GM21526 (cell line): ENCODE results near the gene RPL26.
A peak's percentile ranks its signal among the peaks of the same experiment; 100 is the strongest.

ENCODE experiments used
- ATAC-seq: cut with Tn5 transposase; IDR thresholded peaks from one replicate; pipeline ENCODE4 v1.9.1; 2021; ENCODE audit warnings: moderate library complexity; ENCODE audit not compliant: unreplicated experiment, low FRiP score

The RPL26 gene

DNA sequence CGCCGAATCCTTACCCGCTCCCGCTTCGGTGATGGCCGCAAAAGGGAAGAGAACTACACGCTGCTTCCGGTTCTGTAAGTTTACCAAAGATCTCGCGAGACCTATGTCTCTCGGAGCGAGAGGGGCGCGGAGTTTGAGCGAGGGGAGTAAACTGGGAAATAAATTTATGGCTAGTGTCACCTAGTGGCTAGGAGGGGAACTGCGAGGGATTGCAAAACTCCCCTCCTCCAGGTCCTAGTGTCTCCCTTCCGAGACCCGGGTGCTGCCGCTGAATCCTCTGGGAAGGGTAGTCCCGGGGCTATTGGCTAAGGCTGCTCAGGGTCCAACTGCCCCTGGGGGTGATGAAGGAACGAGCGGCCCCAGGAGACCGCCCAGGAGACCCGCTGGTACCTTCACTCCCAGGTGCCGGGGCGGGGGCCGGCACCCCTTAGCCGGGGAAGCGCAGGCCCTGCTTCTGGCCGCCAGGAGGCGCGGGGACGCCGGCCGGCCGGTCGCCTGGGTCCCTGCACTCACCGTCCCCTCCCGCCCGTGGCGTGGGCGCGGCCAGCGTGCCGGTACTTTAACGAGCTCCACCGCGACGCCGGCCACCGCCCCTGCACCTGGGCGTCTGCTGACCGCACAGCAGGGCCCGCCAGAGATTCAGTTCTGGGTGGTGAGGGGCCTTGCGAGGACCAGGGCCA is at the start of gene RPL26:
RPL26 (minus strand) TSS at position 51 of the 680 bp plus-strand sequence. CDS start 883 bp downstream, outside the sequence.
- ATAC-seq = peak; percentile 82

DNA sequence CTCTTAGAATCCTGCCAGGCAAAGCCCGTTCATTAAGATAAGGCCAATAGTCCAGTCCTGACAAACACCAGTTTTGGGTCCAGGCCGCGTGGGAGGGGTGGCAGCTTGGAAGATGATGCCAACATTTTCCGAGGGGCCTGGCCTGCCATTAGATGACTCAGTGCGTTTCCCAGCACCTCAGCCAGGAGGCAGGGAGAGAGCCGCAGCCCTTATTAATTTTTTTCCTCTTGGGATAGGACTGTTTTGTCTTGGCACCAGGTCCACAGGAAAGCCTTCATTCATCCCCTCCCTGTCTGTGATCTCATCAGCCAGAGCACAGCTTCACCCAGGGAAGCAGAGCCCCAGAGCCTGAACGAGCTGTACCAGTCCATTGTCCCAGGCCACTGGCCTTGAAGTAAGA is 48.0 kb upstream of the RPL26 start:
- no peak for ATAC-seq

DNA sequence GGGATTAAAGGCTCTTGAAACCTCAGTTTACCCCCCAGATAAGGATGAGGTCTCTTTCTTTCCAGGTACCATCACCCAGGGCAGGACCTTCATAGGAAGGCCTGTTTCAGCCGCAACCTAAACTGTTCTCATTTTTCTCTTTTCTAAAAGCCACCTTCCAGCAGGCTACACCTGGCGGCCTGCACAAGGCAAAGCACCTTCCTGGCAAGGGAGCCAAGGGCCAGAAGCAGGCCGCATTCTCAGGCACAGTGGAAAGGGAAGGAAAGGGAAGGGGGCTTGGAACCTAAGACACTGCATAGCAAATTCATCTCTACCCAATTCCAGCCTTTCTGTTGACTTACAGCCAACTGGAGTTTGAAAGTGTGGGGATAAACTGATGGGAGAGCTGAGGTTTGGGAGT is 43.8 kb upstream of the RPL26 start:
- ATAC-seq = no peak

DNA sequence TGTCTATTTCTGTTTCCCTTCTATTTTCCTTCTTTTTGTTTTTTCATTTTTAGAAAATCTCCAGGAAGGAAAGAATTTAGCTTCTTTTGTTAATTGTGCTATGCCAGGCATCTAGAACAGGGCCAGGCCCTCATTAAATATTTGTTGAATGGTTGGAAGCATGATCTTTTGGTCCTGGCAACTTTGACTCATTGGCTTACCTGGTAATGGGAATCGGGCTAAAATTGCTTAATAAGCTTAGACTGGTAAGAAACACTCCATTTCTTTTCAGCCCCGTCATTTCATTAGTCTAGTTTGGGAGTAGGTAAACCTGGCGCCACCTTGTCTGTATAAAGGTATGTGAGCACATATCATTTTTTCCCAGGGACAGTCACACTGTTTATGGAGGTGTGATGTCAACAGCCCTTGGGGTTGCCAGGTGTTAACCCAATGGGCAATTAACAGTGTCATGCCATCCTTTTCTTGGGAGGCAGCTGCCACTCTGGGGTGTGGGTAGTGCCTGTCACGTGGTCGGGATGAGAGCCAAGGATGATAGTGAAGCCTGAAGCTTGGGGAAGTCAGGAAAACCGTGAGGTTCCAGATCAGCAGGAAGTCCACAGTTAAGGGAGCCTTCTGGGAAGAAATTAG is 43.2 kb upstream of the RPL26 start:
- ATAC-seq = no peak

DNA sequence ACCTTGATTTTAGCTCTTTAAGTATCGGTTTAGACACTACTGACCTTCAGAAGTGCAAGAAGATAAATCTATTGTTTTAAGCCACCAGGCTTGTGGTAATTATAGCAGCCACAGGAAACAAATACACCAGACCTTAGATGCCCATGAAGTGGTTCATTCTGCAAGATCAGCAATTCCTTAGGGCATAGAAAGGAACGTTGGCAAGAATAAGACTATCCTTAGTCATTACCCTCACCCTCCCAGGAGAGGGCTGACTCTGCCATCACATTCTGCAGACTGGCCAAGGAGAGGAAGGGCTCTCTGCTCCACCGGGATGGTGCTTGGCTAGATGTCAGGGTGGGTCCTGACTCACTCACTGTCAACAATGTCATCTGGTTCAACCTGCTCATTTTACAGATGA is 38.6 kb upstream of the RPL26 start:
- no peak for ATAC-seq

DNA sequence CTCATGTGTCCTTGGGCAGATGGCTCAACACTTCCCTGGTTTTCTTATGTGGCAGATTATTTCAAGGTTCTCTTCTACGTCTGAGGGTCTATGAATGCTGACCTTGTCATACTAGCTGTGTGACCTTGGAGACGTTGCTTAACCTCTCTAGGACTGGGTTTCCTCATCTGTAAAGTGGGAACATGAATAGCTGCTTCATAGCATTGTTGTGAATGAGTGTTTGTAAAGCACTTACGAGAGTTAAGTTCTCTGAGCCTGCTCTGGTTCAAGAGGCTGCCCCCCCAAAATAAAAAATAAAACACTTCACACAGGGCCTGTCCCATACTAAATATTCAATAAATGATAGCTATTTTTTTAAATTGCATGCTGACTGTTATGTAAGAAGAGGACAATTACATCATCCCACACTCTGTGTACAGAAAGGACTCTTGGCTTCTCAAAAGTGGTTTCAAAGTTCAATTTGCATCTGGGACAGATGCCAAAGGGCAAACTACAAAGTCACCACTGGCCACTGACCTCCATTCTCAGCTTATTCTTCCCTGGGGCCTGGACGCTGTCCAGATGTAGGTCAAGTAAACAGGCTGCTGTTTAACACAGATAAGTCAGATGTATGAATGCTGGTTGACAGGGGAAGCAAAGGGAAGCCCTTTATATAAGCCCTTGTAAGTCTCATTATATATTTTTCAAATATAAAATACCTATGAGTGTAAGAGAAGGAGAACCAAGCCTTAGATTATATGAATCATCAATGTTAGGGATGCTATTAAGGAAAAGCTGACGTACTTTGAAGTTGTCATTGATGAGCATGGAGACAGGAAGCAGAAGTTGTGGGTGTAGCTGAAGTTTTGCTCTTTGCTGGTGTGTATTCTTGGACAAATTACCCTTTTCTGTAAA is 37.3 kb upstream of the RPL26 start:
- no peak for ATAC-seq

DNA sequence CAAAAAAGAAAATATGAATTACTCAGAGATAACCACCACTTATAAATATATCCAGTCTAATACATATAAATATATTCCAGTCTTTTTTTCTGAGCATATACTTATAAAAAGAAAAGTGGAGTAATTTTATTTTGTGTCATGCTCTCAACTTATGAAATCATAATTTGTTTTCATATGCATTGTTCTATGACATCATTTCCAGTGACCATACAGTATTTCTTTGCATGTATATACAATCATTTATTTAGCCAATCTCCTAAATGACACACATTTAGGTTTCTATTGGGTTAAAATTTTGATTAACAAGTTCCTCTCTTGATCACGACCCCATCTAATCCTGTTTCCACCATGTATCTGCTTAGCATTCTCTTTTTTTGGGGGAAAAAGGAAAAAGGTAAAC is 36.3 kb upstream of the RPL26 start:
- ATAC-seq = no peak

DNA sequence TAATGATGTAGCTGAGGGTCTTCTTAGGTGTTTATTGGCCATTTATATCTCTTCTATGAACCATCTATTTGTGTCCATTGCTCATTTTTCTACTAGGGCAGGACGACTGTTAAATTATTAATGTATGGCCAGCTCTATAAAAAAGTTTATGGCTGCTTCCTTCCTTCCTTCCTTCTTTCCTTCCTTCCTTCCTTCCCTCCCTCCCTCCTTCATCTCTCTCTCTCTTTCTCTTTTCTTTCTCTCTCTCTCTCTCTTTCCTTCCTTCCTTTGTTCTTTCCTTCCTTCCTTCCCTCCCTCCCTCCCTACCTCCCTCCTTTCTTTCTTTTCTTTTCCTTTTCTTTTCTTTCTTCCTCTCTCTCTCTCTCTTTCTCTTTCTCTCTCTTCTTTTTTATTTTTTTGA is 35.5 kb upstream of the RPL26 start:
- no peak for ATAC-seq

DNA sequence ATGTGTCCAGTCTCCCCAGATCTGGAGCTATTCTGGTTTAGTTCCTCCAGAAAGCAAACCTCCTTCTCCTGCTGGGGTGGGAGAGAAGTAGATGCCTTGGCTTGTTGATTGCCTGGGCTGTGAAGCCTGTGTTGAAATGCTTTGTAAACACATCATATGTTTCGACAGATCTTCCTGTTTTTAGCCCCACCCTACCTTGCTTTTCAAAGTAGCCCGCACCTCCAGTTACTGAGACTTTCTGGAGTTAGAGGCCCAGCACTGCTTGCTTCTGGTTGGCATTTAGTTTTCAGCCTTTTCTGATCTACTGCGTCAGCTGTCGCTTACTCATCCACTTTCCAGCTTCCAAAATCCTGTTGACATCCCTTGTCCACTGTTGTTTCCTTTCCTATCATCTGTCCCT is 34.8 kb upstream of the RPL26 start:
- no peak for ATAC-seq

DNA sequence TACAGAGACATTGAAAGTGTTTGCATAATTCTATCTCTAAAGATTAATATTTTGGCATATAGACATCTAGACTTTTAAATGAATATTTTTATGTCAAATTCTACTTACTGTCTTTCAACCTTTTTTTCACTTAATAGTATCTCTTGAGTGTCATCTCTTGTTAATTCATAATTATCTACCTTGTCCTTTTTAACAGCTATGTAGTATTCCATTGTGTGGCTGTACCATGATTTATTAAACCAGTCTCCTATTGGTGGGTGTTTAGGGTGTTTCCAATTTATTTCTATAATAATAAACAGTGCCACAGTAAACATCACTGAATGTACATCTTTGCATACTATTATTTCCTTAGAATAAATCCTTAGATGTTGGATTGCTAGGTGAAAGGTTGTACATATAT is 30.9 kb upstream of the RPL26 start:
- ATAC-seq = no peak

DNA sequence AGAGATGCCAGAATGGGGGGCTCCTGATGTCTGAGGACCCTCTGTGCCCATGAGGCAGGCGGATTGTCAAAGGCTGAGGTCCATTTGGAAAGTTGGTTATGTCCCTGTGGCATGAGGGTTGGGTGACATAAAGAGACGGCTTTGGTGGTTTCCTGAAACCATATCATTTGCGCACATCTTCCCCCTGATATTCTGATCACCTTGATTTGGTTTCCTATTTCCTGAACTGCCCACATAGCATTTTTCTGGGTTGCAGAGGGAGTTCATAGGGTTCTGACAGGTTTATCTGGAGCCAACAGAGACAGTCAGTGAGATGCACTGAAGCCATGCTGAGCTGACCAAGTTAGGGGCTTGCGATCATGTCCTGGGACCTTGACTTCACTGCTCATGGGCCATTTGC is 30.3 kb upstream of the RPL26 start:
- ATAC-seq = no peak

DNA sequence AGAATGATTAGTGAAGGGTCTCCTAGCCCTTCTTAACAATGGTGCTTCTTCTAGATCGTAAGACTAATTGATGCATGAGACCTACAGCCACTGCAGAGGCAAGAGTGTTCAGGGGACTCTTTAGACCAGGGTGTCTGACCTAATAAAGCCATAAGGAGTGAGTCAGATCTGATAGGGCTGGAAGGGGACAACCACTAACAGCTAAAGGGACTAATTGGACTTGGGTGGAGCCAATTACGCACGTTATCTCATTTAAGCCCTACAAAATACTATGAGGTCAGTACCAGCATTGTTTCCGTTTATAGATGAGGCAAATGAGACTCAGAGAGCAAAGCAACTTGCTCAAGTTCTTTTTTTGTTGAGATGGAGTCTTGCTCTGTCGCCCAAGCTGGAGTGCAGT is 29.1 kb upstream of the RPL26 start:
- no peak for ATAC-seq

DNA sequence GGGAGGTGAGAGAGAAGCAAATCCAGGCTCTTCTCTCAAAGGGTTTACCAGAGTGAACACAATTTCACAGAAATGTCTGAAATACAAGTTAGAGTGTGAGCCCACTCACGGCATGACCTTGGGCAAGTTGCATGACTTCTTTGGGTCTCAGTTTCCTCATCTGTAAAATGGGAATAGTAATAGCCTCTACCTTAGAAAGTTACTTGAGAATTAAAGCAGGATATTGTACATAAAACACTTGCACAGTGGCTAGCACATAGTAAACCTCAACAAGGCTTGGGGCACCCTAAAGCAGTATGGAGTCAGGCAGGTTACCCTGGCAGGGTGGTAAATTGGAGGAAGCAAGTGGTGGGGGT is 27.9 kb upstream of the RPL26 start:
- ATAC-seq = no peak

DNA sequence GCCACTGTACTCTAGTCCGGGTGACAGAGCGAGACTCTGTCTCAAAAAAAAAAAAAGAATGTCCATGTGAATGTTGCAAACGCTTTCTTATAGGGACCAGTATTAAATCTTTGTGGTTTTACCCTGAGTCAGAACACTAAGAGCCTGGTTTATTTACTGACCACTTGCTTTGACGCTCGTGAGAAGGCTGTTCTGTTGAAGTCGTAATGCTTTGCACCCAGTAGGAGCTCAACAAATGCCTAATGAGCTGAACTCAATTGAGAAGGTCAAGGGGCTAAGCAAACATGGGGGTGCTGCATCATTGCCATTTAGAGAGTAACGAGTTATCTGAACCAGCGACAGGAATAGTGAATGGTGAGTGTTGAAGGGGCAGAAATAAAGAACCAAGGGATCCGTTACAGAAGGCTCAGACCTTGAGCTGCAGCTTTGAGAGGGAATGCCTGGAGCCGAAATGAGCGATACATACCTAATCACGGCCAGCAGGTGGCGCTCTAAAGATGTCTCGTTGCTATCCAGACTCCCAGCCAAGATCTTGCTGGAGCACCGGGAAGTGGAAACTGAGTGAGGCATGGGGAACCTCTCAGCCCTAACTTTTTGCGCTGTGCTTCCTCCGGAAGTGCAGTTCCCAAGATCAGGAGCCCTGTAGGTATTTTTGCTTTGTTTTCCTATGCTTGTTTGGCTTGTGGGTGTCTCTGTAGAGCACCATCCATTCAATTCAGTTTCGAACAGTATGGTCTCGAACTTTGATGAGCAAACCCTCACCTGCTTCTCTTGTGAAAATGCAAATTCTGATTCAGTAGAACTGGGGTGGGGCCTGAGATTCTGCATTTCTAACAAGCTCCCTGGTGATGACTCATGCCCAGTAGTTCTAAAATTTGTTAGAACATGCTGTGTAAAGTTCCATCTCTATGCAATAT is 27.2 kb upstream of the RPL26 start:
- ATAC-seq = no peak

DNA sequence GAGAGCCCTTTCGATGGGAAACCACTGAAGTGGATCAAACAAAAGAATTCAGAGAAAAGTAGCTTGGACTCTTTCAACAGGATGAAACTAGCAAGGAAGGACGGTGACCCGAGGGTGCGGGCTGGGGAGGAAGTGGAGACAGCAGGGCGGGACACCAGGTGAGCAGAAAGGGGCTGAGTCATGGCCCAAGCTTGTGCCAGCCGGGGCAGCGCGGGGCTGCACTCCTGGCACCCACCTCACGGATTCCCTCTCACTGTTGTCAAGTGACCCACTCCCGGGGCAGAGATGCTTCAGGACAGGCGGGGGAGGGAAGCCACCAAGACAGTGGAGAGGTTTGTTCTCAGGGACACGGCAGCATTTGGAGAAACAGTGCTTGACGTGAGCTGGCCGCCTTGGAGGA is 25.4 kb upstream of the RPL26 start:
- ATAC-seq = no peak

DNA sequence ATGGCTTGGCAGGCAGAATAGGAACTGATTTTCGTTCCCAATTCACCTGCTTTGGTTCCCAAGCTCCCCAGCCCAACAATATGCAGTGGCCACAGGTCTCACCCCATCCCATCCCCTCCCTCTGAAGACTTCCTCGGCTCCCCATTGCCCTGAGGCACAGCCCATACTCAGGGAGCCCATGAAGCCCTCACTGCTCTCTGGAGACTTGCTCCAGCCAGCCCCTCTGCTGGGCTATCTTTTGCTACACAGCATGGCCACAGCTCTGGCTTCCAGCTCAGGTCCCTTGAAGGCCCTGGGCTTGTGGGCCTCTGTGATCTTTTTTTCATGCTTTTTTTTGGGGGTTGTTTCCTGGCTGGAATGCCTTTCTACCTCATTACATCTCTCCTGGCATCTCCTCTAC is 23.2 kb upstream of the RPL26 start:
- no peak for ATAC-seq

DNA sequence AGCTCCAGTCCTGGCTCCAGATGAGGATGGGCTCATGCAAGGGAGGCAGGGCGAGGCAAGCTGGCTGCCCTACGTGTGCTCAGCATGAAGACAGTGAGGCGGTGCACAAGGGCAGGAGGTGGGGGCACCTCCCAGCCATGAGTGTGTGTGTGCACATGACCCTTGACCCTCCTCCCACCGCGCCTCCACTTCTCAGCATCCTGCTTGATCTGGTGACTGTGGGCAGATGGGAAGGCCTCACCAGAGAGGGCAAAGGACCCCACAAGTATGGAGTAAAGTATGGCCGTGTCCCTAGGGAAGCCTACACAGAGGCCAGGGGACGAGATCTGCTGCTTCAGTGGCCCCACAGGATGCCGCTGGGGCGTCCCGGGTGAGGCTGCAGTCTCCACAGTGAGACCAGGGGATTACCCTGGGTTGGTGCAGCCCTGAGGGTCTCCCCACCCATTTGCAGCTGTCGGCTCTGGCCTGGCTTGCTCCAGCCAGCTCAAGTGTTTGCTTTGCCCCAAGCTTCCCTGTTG is 22.6 kb upstream of the RPL26 start:
- ATAC-seq = no peak

DNA sequence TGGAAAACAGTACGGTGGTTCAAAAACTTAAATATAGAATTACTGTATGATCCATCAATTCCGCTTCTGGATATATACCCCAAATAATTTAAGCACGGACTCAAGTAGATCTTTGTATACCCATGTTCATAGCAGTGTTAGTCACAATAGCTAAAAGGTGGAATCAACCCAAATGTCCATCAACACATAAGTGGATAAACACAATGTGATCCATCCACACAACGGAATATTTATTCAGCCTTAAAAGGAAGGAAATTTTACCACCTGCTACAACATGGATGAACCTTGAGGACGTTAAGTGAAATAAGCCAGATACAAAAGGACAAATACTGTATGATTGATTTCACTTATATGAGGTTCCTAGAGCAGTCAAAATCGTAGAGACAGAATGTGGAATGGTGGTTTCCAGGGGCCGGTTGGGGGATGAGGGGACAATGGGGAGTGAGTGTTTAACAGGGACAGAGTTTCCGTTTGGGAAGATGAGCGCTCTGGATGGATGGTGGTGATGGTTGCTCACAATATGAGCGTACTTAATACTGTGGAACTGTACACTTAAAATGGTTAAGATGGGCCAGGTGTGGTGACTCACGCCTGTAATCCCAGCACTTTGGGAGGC is 20.0 kb upstream of the RPL26 start:
- no peak for ATAC-seq

DNA sequence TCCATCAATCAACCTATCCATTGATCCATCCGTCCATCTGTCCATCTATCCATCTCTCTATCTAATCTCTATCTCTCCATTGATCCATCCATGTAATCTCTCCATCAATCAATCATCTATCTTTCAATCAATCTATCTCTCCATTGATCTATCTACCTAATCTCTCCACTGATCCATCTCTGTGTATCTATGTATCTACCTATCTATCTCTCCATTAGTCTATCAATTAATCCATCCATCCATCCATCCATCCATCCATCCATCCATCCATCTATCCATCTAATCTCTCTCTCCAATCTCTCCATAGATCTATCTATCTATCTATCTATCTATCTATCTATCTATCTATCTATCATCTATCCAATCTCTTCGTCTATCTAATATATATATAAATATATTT is 18.1 kb upstream of the RPL26 start:
- ATAC-seq = no peak

DNA sequence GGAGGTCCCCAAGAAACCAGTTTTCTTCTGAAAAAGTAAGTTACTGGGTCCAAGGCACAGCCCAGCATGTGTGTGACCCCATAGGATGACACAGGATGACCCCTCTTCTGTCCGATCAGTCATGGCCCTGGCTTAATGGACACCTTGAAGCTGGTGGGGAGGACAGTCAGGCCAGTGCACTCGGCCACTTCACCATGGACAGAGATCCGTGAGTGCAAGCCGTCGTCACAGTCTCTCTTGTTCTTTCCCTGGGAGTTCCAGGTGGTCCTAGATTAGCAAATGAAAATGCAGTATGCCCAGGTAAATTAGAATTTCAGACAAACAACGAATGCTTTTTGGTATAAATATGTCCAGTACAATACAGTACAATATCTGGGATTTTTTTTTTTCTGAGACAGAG is 16.0 kb upstream of the RPL26 start:
- ATAC-seq = no peak
